GM20000 (cell line): ENCODE data around the gene CDC42BPA.

Source experiments
- DNase-seq: peaks from one replicate; pipeline ENCODE4 v3.0.0; 2012; ENCODE audit warnings: low spot score
- CTCF ChIP-seq: IDR thresholded peaks from 2 replicates; pipeline ENCODE4 v1.5.1; 2012; ENCODE audit warnings: mild to moderate bottlenecking, control low read depth; ENCODE audit errors: extremely low read depth, missing control alignments

CDC42BPA gene

GRCh38 chr1:227035316-227035715 is 283.0 kb downstream of the CDC42BPA start:
- no peak for DNase-seq
- TF ChIP-seq CTCF = no peak

GRCh38 chr1:227033880-227034279 is 284.4 kb downstream of the CDC42BPA start:
- TF ChIP-seq CTCF = no peak
- DNase-seq = no peak

DNA sequence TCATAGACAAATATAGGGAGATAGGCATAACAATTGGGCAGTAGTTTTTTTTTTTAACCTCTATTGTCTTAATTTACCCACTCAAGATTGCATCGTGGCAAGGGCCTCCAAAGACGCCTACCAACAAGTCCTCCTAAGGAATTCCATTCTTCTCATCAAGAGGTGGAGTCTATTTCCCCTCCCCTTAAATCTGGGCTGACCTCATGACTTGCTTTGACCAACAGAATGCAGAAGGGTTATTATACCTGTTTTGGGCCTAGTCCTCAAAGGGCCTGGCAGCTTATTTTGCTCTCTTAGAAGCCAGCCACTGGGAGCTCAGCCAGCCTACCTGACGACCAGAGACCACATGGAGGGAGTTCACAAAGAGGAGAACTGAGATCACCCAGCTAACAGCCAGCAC is 285.9 kb downstream of the CDC42BPA start:
- DNase-seq = no peak
- no peak for TF ChIP-seq CTCF

- no peak for TF ChIP-seq CTCF
- DNase-seq = no peak
Measured at GRCh38 chr1:227016990-227017389, 301.3 kb downstream of the CDC42BPA start.

GRCh38 chr1:227010645-227011044 is 307.6 kb downstream of the CDC42BPA start:
- DNase-seq = no peak
- no peak for TF ChIP-seq CTCF

- no peak for TF ChIP-seq CTCF
- no peak for DNase-seq
Measured at GRCh38 chr1:227009937-227010336, 308.4 kb downstream of the CDC42BPA start.

GRCh38 chr1:227006226-227006796 is 312.0 kb downstream of the CDC42BPA start:
- TF ChIP-seq CTCF = no peak
- DNase-seq = no peak
